Heart left ventricle (tissue), 16 donors: Measurements from ENCODE around the gene ST7. TPM values are rescaled to one million over a fixed set of nuclear protein-coding genes. Genes with fewer than 3 reads are reported as not detected.

Experiments
- ATAC-seq, 4 donors: fragments of 200-7000 bp; cut with Tn5 transposase; one replicate each; pipeline ENCODE4 v1.9.1; 2020 to 2022; ENCODE audit warnings: moderate library complexity in 4 of 4, mild to moderate bottlenecking in 3 of 4, moderate number of reproducible peaks in 1 of 4
- DNase-seq, 5 donors: peaks; one replicate each; pipeline ENCODE4 v3.0.0-alpha.2; 2020
- H3K27ac ChIP-seq, 12 donors: fragments of 200-600 bp; sonication (generic) in 4 of 12; one replicate each; pipeline versions ENCODE4 v1.5.0 to v1.8.0; 2016 to 2022; ENCODE audit warnings: mild to moderate bottlenecking in 2 of 12
- H3K27me3 ChIP-seq, 9 donors: fragments of 200-600 bp; sonication (generic) in 2 of 9; one replicate each; pipeline versions ENCODE4 v1.5.1 to v1.8.0; 2016 to 2022; ENCODE audit warnings: mild to moderate bottlenecking in 3 of 9
- H3K36me3 ChIP-seq, 9 donors: fragments of 200-600 bp; sonication (generic) in 2 of 9; one replicate each; pipeline versions ENCODE4 v1.5.0 to v1.8.0; 2018 to 2022; ENCODE audit warnings: mild to moderate bottlenecking in 2 of 9
- H3K4me1 ChIP-seq, 12 donors: fragments of 200-600 bp; sonication (generic) in 4 of 12; one replicate each; pipeline versions ENCODE4 v1.5.0 to v1.8.0; 2016 to 2022; ENCODE audit warnings: mild to moderate bottlenecking in 3 of 12
- H3K4me3 ChIP-seq, 12 donors: fragments of 200-600 bp; sonication (generic) in 4 of 12; one replicate each; pipeline versions ENCODE4 v1.5.0 to v1.8.0; 2017 to 2022; ENCODE audit warnings: mild to moderate bottlenecking in 9 of 12, moderate library complexity in 4 of 12
- H3K9me3 ChIP-seq, 12 donors: fragments of 200-600 bp; sonication (generic) in 4 of 12; one replicate each; pipeline versions ENCODE4 v1.5.0 to v1.8.0; 2016 to 2022; ENCODE audit warnings: mild to moderate bottlenecking in 1 of 12
- POLR2A ChIP-seq, 2 donors: fragments of 450-650 bp; IDR thresholded peaks; one replicate each; pipeline ENCODE4 v1.6.1; 2017; ENCODE audit warnings: antibody characterized with exemption in 2 of 2, mild to moderate bottlenecking in 2 of 2, moderate library complexity in 2 of 2
- WGBS, 4 donors: extraction: QIAGEN DNeasy Blood & Tissue Kit in 2 of 4; methylation state at CpG; one replicate each; pipeline versions ENCODE4 v1.1.5 to v1.1.7; 2013 to 2018; 5-methylcytosine and 5-hydroxymethylcytosine counted together
- intact Hi-C, 10 donors: fragments of 100-400 bp; cut with DNase I; formaldehyde crosslinking; loops; one replicate each; pipeline versions ENCODE4 v1.11.1 to v1.14.2; 2022
- polyA plus RNA-seq, 2 donors: library from polyadenylated mRNA; stranded (reverse); fragments of 200-250 nt; gene quantifications; one replicate each; pipeline ENCODE4 v1.2.3, GENCODE V29; 2013
- total RNA-seq, 9 donors: library from RNA; depleted of rRNA in 2 of 9; stranded (reverse); fragments of >200 nt in 2 of 9; fragmentation: NEBNext Ultra II Directional in 3 of 9; extraction: Animal tissue kit (Norgen Biotek cat#: 25700) in 3 of 9; gene quantifications; one replicate each; pipeline versions ENCODE4 v1.1.0 to v1.2.4, GENCODE V29; 2016 to 2023
- TF ChIP-seq, protein P1 (sequence below), 12 donors: fragments of 200-600 bp; sonication (generic) in 4 of 12; IDR thresholded peaks; one replicate each; pipeline versions ENCODE4 v1.5.0 to v1.8.0; 2018 to 2022; ENCODE audit warnings: antibody characterized with exemption in 12 of 12, mild to moderate bottlenecking in 5 of 12
- donor health status: ischemic (EF 13 %, LVEDD 7.1; RV severe dilation, severe dysfunction).
- donor health status: healthy with polysubstance abuse.
- donor health status: DM: no; HTN: yes; CAD: no.
- donor health status: DM: no; HTN: no; CAD: no.
- donor health status: ischemic (EF 25% LVEDD 6.9; RV normal size, moderate dysfunction).
- donor health status: ischemic (EF 25% LVEDD 5.7; RV mildly dilated, moderate dysfunction).
- donor health status: healthy.
- donor health status: DM: yes; HTN: yes; CAD: no.
- donor health status: ischemic (EF 35%, LVEDD 5.7; RV mildly dilated, moderate dysfunction).
- donor health status: nonischemic (EF 11% LVEDD 7.7; RV severe dilation, severe dysfunction).
- donor health status: DM: yes; HTN: yes; CAD: no.
- donor health status: PGD.
- donor health status: ischemic (EF 29% LVEDD 5.4; RV normal size, mild dysfunction).
- donor health status: nonischemic (EF 23%, LVEDD 6.1; RV moderate dilation, normal function).

ST7 gene
- total and polyA plus RNA-seq, 11 donors: 16.0 to 41.3 (median 25.5) TPM

DNA sequence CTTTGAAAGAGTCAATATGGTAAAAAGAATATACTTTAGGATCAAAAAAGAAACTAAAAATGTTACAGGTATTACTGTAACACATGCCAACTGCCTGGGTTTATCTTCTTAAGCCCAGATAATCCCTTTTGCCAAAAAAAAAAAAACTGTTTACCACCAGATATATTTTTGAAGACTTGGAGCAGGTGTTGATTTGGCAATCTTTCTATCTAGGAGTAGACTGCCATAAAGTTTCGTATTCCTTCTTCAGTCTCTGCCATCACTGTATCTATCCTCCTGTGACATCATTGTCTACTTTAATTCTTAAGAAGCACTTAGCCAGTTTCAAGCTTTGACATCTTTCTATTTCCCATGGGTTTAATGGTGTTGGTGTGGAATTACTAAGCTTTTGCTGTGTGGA lies 161.0 kb downstream of the ST7 start:
- Histone ChIP-seq H3K27me3 (no peaks in the 10 kb centered on the region), H3K4me3 (no peak overlapping the region), H3K36me3 (no peaks in the 10 kb centered on the region), H3K27ac (no peak overlapping the region), H3K4me1 (peaks cover 3 to 31% (median 16%) of the 10 kb centered on the region in 12 donors), H3K9me3 (peaks cover 0 to under 1% (median 0%) of the 10 kb centered on the region in 12 donors)
- 51 to 62% (median 60%) methylated on average over 1 of the region's 1 CpG for WGBS, 4 donors
- no peak for TF ChIP-seq POLR2A (IDR thresholded peaks at IDR 0.05)
- TF ChIP-seq, protein P1, sequence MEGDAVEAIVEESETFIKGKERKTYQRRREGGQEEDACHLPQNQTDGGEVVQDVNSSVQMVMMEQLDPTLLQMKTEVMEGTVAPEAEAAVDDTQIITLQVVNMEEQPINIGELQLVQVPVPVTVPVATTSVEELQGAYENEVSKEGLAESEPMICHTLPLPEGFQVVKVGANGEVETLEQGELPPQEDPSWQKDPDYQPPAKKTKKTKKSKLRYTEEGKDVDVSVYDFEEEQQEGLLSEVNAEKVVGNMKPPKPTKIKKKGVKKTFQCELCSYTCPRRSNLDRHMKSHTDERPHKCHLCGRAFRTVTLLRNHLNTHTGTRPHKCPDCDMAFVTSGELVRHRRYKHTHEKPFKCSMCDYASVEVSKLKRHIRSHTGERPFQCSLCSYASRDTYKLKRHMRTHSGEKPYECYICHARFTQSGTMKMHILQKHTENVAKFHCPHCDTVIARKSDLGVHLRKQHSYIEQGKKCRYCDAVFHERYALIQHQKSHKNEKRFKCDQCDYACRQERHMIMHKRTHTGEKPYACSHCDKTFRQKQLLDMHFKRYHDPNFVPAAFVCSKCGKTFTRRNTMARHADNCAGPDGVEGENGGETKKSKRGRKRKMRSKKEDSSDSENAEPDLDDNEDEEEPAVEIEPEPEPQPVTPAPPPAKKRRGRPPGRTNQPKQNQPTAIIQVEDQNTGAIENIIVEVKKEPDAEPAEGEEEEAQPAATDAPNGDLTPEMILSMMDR (IDR thresholded peaks at IDR 0.05): no peak
- DNase-seq (no peak), ATAC-seq (no peak)
- intact Hi-C loops: loop anchor here in 1 of 10 donors (5.0 kb wide), 1 partner anchor 107 kb away; no protein-coding TSS in a partner anchor

DNA sequence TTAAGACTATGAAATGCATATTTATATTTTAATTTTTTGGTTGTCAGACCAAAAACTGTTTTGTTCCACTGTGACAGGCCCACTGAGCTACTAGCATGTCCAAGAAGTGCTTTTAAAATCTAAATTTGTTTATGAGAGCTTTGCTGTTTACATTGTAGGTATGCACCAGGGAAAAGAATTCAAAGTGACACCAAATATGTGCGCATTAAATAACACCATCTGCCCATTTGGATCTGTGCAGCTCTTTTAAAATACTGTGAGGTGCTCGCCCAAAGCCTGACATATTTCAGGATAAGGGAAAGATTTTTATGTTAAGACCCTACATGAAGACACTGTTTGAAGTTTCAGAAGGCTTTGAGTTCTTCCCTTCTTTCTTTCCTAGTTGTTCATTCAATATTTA lies 162.9 kb downstream of the ST7 start:
- Histone ChIP-seq H3K9me3 (no peaks in the 10 kb centered on the region), H3K36me3 (peaks cover 0 to 14% (median 0%) of the 10 kb centered on the region in 9 donors), H3K27ac (no peak overlapping the region), H3K27me3 (no peaks in the 10 kb centered on the region), H3K4me3 (no peak overlapping the region), H3K4me1 (peaks cover 0 to 22% (median 7%) of the 10 kb centered on the region in 12 donors)
- DNase-seq (no peak), ATAC-seq (no peak)
- TF ChIP-seq, protein P1 (IDR thresholded peaks at IDR 0.05): no peak
- TF ChIP-seq POLR2A (IDR thresholded peaks at IDR 0.05): no peak
- intact Hi-C loops: loop anchor here in 2 of 10 donors (5.0 kb wide), 2 partner anchors 129 to 184 kb away; no protein-coding TSS in a partner anchor
- WGBS, 4 donors: 96 to 100% (median 97%) methylated on average over 2 of the region's 2 CpGs

DNA sequence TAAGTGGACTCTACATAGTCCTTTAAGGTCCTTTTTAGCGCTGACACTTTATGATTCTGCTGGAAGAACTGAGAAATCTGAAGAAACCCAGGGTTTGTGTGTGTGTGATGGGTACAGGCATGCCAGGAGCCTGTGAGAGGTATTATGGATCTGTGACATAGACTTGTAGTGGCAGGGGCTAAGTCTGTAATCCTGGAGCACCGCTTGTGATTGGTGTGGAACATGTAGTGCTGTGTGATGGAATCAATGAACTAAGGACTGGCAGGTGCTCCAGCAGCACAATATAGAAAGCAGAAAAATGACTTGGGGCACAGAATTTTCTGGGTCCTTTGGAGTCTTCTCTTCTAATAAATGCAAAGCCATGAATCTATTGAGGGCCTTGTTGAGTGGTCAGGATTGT lies 163.9 kb downstream of the ST7 start:
- peaks cover 0 to 15% (median 3%) of the 10 kb centered on the region in 12 donors for H3K4me1 ChIP-seq
- intact Hi-C loops: loop anchor here in 2 of 10 donors (5.0 kb wide), 2 partner anchors 130 to 185 kb away; no protein-coding TSS in a partner anchor
- no peak for TF ChIP-seq POLR2A (IDR thresholded peaks at IDR 0.05)
- TF ChIP-seq, protein P1 (IDR thresholded peaks at IDR 0.05): no peak

DNA sequence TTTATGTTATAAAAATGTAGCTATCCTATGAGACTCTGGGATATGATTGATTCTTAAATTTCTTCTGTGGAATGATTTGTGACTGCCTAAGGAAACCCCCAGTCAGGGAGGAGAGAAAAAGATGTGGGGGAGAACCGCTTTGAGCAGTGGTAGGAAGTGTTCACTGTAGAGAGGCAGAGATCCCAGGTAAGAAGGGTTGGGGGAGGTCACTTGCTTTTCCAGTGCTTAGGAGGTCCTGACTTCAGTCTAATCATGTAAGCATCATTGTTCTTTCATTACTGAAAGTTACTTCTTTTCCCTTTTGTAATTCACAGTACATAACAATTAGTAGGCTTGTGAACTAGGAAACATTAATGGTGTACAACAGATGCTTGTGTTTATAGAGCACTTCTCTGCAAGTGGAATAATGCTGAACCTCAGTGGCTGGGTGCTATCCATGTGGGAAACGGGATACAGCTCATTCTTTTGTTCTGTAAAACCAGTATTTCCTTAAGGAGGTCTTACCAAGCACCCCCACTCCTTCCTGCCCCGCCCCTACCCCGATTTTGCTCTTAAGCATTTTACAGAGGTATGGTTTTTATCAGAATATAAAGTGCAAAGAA lies 165.4 kb downstream of the ST7 start:
- no peak for DNase-seq
- peaks cover 0 to 26% (median 3%) of the 10 kb centered on the region in 12 donors for H3K4me1 ChIP-seq
- WGBS, 4 donors: 50 to 63% (median 58%) methylated on average over 4 of the region's 4 CpGs
- no peak for TF ChIP-seq POLR2A (IDR thresholded peaks at IDR 0.05)
- TF ChIP-seq, protein P1 (IDR thresholded peaks at IDR 0.05): no peak
- H3K27ac ChIP-seq: no peak overlapping the region
- no peak overlapping the region for H3K4me3 ChIP-seq
- H3K9me3 ChIP-seq: no peaks in the 10 kb centered on the region
- peaks cover 0 to 17% (median 0%) of the 10 kb centered on the region in 9 donors for H3K36me3 ChIP-seq
- intact Hi-C loops: loop anchor here (1.0 to 5.0 kb wide), 8 partner anchors 126 to 188 kb away; no protein-coding TSS in a partner anchor
- ATAC-seq: peak in 2 of 4 donors; percentile 8 to 33
- no peaks in the 10 kb centered on the region for H3K27me3 ChIP-seq

More for the DNA sequence above, 163.9 kb downstream of the ST7 start:
- H3K36me3 ChIP-seq: peaks cover 0 to 17% (median 0%) of the 10 kb centered on the region in 9 donors
- no peak for DNase-seq
- no peak overlapping the region for H3K4me3 ChIP-seq
- WGBS, 4 donors: 94 to 98% (median 97%) methylated on average over 2 of the region's 2 CpGs
- no peak for ATAC-seq
- no peak overlapping the region for H3K27ac ChIP-seq
- H3K27me3 ChIP-seq: no peaks in the 10 kb centered on the region
- H3K9me3 ChIP-seq: no peaks in the 10 kb centered on the region
